Measurements from ENCODE around the gene KCNK13.

DNA sequence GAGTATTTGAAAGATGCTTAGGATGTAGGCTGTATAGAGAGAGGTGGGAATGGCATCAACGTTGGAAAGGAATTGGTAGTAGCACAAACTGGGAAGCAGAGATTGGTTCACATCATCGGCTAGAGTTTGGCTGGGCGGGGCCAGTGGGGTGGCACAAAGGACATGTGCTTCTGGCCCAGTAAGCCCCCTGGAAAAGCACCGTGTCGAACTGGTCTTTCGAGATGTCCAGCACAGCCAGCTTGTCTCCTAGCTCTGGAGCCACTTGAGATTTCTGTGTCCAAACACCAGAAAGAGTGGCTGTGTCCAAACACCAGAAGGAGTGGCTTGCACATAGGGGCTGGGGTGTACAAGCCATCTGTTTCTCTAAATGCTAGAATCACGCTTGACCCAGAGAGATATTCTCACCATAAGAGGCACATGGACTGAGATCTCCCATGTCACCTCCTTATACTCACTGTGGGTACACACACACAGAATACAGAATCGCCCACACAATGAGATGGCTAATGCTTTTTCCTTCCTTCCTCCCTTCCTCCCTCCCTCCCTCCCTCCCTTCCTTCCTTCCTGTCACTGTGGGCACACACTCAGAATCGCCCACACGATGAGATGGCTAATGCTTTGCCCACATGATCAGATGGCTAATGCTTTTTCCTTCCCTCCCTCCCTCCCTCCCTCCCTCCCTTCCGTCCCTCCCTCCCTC is 41.8 kb upstream of the KCNK13 start:
- TF ChIP-seq CTCF (IDR thresholded peaks at IDR 0.05; ENCODE audit: borderline replicate concordance, extremely low read depth, low read length, poor library complexity, severe bottlenecking): no peak
- no peak for TF ChIP-seq EZH2 (IDR thresholded peaks at IDR 0.05; ENCODE audit: borderline replicate concordance, low read depth, low read length, severe bottlenecking)

Measured in DND-41 (cell line).